ENCODE results near the gene SLC6A2.

The SLC6A2 gene

GRCh38 chr16:55651841-55652824 lies 3.7 kb upstream of the SLC6A2 start:
- no peak for DNase-seq

GRCh38 chr16:55653106-55653505 lies 2.7 kb upstream of the SLC6A2 start:
- DNase-seq = no peak

GRCh38 chr16:55655381-55655896 lies 349 bp upstream of the SLC6A2 start:
- no peak for DNase-seq

GRCh38 chr16:55656691-55657092 lies 904 bp downstream of the SLC6A2 start:
- no peak for DNase-seq

DNA sequence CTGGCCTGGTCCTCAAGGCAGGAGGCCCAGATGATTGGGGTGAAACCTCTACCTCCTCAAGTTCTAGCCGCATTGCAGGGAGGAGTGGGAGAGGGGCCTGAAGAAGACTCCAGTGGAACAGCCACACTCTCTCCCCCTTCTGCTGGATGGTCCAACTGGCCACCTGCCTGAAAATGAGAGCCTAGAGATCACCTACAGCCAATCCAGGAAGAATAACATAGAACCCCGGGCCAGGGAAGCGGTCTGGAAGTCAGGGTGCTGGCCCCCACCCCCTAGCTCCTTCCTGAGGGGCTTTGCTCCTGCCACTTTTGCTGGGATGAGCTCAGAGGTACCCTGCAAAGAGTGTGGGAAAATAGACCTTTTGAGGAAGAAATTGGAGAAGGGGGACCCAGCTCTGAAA lies 1.8 kb downstream of the SLC6A2 start:
- DNase-seq = no peak

DNA sequence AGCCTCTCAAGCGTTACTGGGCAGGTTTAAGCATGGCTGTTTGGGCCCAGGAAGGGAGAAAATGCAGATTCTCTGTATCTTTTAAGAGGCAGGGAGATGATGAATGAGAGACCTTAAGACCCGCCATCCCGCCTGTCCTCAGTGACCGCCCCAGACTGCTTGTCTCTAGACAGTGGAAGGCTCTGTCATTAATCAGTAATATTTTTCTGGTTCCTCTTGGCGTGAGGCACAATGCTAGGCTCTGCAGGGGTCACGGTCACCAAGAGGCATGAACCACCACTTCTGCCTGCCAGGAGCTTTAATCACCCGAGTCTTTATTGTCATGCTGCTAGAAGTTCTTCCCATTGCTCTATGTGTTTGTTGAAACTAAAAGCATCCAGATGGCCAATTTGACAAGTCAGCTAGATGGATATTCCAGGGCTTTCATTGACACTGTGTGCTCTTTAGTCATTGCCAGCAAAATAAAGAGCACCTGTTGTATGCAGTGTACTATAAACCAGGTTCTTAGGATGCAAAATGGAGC lies 3.2 kb downstream of the SLC6A2 start:
- DNase-seq = no peak

- no peak for DNase-seq
Measured at GRCh38 chr16:55660026-55660425, 4.2 kb downstream of the SLC6A2 start.

GRCh38 chr16:55660828-55661227 lies 5.0 kb downstream of the SLC6A2 start:
- DNase-seq = no peak

GRCh38 chr16:55661941-55662643 lies 6.3 kb downstream of the SLC6A2 start:
- no peak for DNase-seq

GRCh38 chr16:55662644-55663031 lies 6.8 kb downstream of the SLC6A2 start:
- no peak for DNase-seq

DNA sequence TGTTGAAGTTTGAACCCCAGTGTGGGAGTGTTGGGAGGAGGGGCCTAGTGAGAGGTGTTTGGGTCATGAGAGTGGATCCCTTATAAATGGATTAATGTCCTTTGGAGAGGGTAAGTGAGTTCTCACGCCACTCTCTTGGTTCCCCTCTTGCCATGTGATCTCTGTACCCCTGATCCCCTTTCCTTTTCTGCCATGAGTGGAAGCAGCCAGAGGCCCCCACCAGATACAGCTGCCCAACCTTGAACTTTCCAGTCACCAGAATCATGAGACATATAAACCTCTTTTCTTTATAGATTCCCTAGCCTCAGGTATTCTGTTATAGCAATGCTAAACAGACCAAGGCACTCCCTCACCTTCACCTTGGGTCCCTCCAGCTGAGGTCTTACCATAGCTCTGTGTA lies 7.4 kb downstream of the SLC6A2 start:
- DNase-seq = no peak

DNA sequence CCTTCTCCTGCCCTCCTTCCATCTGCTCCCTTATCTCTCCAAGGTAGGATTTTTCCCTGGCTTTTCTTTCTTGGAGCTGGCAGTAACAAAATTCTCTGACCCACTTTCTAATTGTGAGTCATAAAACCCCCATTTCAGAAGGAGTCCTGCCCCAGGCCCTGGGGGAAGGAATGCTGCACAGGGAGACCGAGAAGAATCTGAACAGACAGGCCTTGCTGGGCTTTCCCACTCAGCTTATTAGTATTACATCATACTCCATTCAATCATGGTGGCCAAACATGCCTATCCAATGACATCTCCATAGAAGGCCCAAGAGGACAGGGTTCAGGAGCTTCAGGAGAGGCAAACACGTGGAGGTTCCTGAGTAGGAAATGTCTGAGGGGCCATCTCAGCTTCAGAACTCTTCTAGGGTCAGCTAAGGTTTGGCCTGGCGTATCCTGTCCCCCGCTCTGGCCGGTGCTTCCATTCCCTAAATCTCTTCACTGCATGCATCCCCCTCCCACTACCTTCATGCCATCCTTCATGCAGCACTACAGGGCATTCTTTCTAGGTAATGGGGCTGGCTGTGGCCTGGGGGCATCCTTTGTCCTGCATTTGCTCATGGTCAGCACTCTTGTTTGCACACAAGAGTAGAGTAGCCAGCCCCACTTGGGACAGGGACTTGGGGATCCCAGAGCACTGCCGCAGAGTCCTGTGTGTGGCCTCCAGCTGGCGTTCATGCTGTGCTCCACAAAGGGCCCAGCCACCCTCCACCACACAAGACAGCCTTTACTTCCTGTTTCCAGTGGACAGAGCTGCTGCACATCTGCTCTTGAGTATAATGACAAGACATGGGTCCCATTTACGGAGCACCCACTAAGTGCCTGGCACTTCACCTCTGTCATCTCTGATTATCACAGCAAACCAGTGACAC lies 8.2 kb downstream of the SLC6A2 start:
- no peak for DNase-seq

DNA sequence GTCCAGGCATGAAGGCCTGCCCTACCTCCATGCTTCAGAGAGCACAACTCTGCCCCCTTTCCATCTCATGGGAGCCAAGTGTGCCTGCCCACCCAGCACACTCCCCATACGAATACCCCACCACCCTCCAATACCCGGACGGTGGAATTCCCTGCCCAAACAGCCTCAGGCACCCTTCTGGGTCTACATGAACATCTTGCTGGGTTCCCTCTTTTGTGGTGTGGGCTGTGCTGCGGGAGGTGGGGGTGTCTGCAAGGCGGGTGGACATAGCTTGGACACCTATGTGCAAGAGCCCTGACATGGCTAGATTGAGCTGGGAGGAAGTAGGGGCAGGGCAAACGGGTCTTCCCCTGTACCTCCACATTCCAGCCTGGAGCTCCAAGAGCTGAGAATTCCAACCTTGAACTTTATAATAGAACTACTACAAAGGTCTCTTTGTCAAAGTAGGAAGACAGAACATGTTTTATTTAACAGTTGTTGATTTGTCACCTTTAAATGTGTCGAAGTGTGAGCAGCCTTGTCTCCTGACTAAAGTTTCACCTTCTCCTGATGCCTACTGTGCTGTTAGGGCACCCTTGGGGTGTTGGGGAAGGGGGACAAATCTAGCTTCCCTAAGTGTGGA lies 9.1 kb downstream of the SLC6A2 start:
- DNase-seq = no peak

GRCh38 chr16:55665511-55665910 lies 9.7 kb downstream of the SLC6A2 start:
- no peak for DNase-seq

- DNase-seq = no peak
Measured at GRCh38 chr16:55666012-55666411, 10.2 kb downstream of the SLC6A2 start.

GRCh38 chr16:55667753-55668152 lies 12.0 kb downstream of the SLC6A2 start:
- no peak for DNase-seq

- no peak for DNase-seq
Measured at GRCh38 chr16:55668340-55669281, 12.8 kb downstream of the SLC6A2 start.

GRCh38 chr16:55671206-55671973 lies 15.6 kb downstream of the SLC6A2 start:
- no peak for DNase-seq

DNA sequence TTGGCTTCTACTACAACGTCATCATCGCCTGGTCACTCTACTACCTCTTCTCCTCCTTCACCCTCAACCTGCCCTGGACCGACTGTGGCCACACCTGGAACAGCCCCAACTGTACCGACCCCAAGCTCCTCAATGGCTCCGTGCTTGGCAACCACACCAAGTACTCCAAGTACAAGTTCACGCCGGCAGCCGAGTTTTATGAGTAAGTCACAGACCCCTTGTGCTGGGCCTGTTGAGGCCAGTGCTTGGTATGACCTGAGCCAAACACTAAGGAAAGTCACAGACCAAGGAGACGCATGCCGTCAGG lies 16.1 kb downstream of the SLC6A2 start:
- no peak for DNase-seq

DNA sequence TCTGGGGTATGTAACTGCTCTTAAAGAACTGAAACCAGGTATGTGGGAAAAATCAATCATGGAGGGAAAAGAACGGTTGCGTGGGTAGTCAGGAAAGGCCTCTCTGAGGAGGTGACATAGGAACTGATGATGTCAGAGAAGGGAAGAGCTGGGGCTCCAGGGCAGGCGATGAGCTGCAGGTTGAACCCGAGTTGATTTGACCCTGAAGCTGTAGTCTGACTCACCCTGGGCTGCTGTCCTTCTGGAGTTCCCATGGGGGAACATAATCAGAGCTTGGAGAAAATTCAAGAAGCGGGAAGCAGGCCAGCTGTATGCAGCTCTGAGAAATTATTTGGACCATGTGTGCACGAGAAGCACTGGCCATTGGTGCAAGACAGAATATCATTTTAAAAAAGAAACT lies 16.7 kb downstream of the SLC6A2 start:
- no peak for DNase-seq
